Brain microvascular endothelial cell (primary cell): ENCODE data around the gene GPRC5C.

Experiments
- DNase-seq: peaks from one replicate; pipeline ENCODE4 v3.0.0-alpha.2; 2020
- H3K27ac ChIP-seq: fragments of 250-450 bp; sonication (Bioruptor Pico); 2 replicates; pipeline ENCODE4 v1.5.1; 2020; ENCODE audit warnings: mild to moderate bottlenecking, moderate library complexity
- H3K27me3 ChIP-seq: fragments of 250-450 bp; sonication (Bioruptor Pico); replicated peaks from 2 replicates; pipeline ENCODE4 v1.5.1; 2020; ENCODE audit warnings: mild to moderate bottlenecking
- H3K36me3 ChIP-seq: fragments of 250-450 bp; sonication (Bioruptor Pico); replicated peaks from 2 replicates; pipeline ENCODE4 v1.5.1; 2020; ENCODE audit warnings: mild to moderate bottlenecking
- H3K4me3 ChIP-seq: 2 replicates; pipeline ENCODE4 v1.5.1; 2011; ENCODE audit warnings: low read depth, mild to moderate bottlenecking, control low read depth, low read length, moderate library complexity
- CTCF ChIP-seq: IDR thresholded peaks from 2 replicates; pipeline ENCODE4 v1.5.1; 2011; ENCODE audit warnings: low read depth, mild to moderate bottlenecking, moderate library complexity, low read length, control low read depth, inconsistent platforms; ENCODE audit errors: missing control alignments
- in situ Hi-C: cut with HindIII; loops from 2 replicates; pipeline ENCODE4 v1.10.0; 2017; ENCODE audit warnings: low sequenced_read_pairs, low pct_ligation_motif_present

GPRC5C gene

GRCh38 chr17:74452033-74452840 is 20.3 kb downstream of the GPRC5C start:
- in situ Hi-C loops: no loop called here
- H3K36me3 ChIP-seq: no peaks in the 10 kb centered on the region
- no peak for DNase-seq
- no peak for TF ChIP-seq CTCF
- H3K27ac ChIP-seq: no peak overlapping the region
- H3K27me3 ChIP-seq: peaks cover 6% of the 10 kb centered on the region
- no peak overlapping the region for H3K4me3 ChIP-seq

DNA sequence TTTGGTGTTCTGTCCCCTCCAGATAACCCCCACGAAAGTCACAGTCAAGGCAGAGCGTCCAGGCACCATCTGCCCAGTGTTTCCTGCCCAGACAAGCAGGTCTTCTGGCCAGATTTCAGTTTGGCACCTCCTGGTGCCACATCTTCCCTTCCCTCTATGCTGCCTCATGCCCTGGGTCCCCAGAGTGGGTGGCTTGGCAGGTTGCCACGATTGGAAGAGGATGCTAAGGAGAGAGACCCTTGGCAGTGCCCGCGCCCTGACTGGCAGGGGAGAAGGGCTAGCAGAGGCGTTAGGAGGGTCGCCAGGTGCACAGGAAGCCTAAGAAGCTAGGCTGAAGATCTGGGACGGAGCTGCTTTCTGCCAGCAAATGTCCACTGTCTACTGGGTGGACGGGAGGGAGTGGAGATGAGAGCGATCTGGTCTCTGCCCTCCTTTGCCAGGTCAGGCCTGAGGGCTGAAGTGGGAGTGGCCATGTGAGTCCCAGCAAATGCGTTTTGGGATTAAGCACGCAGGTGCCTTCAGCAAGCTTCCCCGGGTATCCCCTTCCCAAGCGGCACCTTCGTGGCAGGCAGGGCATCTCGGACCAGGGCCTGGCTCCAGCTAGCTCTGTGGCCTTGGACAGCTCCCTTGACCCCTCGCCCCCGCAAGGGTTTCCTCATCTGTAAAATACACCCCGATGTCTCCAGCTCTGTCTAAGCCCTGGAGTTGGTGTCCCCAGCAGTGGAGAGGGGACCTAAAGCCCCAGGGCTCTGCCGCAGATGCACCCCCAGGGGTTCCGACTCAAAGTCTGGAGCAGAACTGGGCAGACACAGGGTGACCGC is 21.2 kb downstream of the GPRC5C start:
- DNase-seq: no peak
- Histone ChIP-seq H3K27me3 (peaks cover 6% of the 10 kb centered on the region), H3K27ac (no peak overlapping the region), H3K4me3 (no peak overlapping the region), H3K36me3 (no peaks in the 10 kb centered on the region)
- TF ChIP-seq CTCF: no peak
- in situ Hi-C loops: no loop called here

DNA sequence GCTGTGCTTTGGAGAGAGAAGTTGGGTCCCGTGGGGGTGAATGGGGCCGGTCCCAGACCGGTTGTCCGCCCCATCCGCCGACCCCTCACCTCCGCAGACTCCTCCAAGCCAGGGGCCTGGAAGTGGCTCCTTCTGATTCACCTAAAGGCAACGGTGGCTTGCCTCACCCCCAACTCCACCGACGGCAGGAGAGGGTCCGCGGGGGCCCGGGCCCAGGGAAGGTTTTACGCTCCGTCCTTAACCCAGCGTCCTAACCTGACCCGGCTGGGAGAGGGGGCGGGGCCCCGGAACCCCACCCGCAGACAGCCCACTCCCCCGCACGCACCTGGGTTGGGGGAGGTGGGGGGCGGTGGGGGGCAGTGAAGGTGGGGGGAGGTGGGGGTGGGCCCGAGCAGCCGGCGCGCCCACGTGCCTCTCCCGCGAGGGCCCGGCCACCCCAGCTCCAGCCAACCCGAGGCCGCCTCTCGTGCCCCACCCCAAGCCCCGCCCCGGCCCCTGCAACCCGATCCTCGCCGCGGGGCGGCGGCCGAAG is 21.8 kb downstream of the GPRC5C start:
- Histone ChIP-seq H3K27me3 (peaks cover 6% of the 10 kb centered on the region), H3K27ac (no peak overlapping the region), H3K36me3 (no peaks in the 10 kb centered on the region), H3K4me3 (no peak overlapping the region)
- TF ChIP-seq CTCF: no peak
- in situ Hi-C loops: no loop called here
- DNase-seq: no peak

DNA sequence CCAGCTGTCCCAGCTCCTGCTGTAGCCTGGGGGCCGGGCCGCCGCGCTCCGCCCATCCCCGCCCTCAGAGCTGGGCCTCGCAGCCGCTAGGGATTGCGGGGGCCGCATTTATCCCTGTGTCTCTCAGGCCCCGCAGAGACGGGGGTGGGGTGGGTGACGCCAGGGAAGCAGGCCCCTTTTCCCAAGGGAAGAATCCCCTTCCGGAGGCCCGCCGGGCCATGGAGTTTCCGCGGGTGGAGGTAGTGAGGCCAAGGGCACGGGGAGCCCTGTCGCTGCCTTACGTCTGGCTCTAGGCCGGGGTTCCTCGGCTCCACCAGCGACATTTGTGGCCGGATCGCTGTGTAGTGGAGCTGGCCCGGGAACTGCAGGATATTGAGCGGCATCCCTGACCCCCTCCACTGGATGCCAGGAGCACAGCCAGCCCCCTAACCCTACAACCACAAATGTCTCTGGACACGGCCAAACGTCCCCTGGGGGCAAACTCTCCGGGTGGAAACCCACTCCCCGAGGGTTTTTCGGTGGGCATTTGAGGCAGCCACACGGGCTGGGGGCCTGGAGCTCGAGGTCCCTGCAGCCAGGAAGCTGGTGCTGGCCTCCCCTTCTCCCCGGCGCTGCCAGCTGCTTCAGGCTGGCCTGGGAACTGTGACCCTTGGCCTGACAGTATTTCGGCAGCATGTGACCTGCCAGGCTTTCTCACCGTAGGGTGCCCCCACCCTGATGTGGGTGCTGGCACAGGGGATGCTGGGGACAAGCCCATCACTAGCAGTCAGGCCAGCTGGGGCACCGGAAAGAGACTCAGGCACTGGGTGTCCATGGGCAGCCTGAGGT is 22.5 kb downstream of the GPRC5C start:
- Histone ChIP-seq H3K27me3 (peaks cover 6% of the 10 kb centered on the region), H3K4me3 (peak overlapping the region; percentile 29), H3K27ac (no peak overlapping the region), H3K36me3 (no peaks in the 10 kb centered on the region)
- DNase-seq: peak; percentile 55
- in situ Hi-C loops: no loop called here
- TF ChIP-seq CTCF: no peak

DNA sequence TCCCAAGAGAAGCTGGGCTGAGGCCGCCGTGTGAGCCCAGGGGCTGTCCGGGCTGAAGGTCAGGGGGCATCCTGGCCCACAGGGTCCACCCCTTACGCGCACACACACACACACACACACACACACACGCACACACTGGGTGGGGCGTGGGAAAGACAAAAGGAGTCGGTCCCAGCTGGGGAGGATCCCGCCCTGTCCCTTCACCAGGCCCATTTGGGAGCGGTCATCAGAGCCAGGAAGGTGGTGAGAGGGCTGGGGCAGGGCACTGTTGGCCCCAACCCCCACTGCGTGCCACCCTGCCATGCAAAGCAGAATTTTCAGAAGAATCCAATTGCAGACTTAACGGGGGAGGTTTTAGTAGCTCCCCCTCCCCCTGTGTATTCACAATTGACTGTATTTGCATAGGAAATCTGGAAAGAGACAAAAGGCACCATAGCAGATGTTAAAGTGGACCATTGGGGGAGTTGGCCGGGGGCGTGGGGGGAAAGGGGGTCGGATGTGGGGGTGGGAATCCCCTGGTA is 23.2 kb downstream of the GPRC5C start:
- in situ Hi-C loops: no loop called here
- DNase-seq: no peak
- no peak overlapping the region for H3K4me3 ChIP-seq

More for the DNA sequence above, 23.2 kb downstream of the GPRC5C start:
- H3K27ac ChIP-seq: no peak overlapping the region
- no peak for TF ChIP-seq CTCF
- H3K27me3 ChIP-seq: peaks cover 6% of the 10 kb centered on the region
- H3K36me3 ChIP-seq: no peaks in the 10 kb centered on the region
